HG02759 (cell line): ENCODE data around the gene RRP12.
A peak's percentile ranks its signal among the peaks of the same experiment; 100 is the strongest.
"Not testable (repeated sequence)": the region's sequence is repeated elsewhere in the genome, so short reads cannot be mapped to it uniquely, and the experiment has no call there.

Experiments used
- ATAC-seq: cut with Tn5 transposase; IDR thresholded peaks from one replicate; pipeline ENCODE4 v1.9.1; 2021; ENCODE audit warnings: mild to moderate bottlenecking, moderate library complexity; ENCODE audit not compliant: unreplicated experiment

RRP12 gene

GRCh38 chr10:97400665-97401454 lies at the start of gene RRP12:
Gene RRP12, minus strand, starts transcription at chr10:97401340. Its CDS starts 109 bp downstream, at chr10:97401231.
- ATAC-seq = peak; percentile 99

GRCh38 chr10:97450828-97451227 lies 49.7 kb upstream of the RRP12 start:
- ATAC-seq = no peak

GRCh38 chr10:97445722-97446639 lies 44.8 kb upstream of the RRP12 start, which contains the start of the genes EXOSC1 and ZDHHC16:
Gene EXOSC1, minus strand, starts transcription at chr10:97446006. Its CDS starts 21 bp downstream, at chr10:97445985.
Gene ZDHHC16, plus strand, starts transcription at chr10:97446175. Its CDS starts 5,501 bp downstream, at chr10:97451676.
- peak; percentile 95 for ATAC-seq

GRCh38 chr10:97445357-97445721 lies 44.2 kb upstream of the RRP12 start:
- no peak for ATAC-seq

- ATAC-seq = no peak
Measured at GRCh38 chr10:97444212-97444611, 43.1 kb upstream of the RRP12 start.

GRCh38 chr10:97442277-97442676 lies 41.1 kb upstream of the RRP12 start:
- ATAC-seq = no peak

GRCh38 chr10:97435211-97435610 lies 34.1 kb upstream of the RRP12 start:
- ATAC-seq = no peak

GRCh38 chr10:97434557-97434956 lies 33.4 kb upstream of the RRP12 start:
- ATAC-seq = no peak

- ATAC-seq = no peak
Measured at GRCh38 chr10:97434055-97434454, 32.9 kb upstream of the RRP12 start.

GRCh38 chr10:97428572-97428981 lies 27.4 kb upstream of the RRP12 start:
- ATAC-seq = no peak

GRCh38 chr10:97427571-97428179 lies 26.5 kb upstream of the RRP12 start:
- ATAC-seq = no peak

GRCh38 chr10:97426776-97427570 lies 25.8 kb upstream of the RRP12 start:
- ATAC-seq = no peak

GRCh38 chr10:97425964-97426775 lies 25.0 kb upstream of the RRP12 start, which contains the start of gene PGAM1:
Gene PGAM1, plus strand, starts transcription at chr10:97426191. Its CDS starts 117 bp downstream, at chr10:97426308.
- ATAC-seq = peak; percentile 85

- ATAC-seq = not testable (repeated sequence)
Measured at GRCh38 chr10:97423757-97424098, 22.6 kb upstream of the RRP12 start.

- ATAC-seq = no peak
Measured at GRCh38 chr10:97416565-97416964, 15.4 kb upstream of the RRP12 start.

- ATAC-seq = no peak
Measured at GRCh38 chr10:97412891-97413304, 11.8 kb upstream of the RRP12 start.

- no peak for ATAC-seq
Measured at GRCh38 chr10:97411406-97411805, 10.3 kb upstream of the RRP12 start.

GRCh38 chr10:97408496-97408992 lies 7.4 kb upstream of the RRP12 start:
- ATAC-seq = no peak

GRCh38 chr10:97407952-97408248 lies 6.8 kb upstream of the RRP12 start:
- ATAC-seq = no peak
